Stimulated activated CD4-positive, alpha-beta T cell treated with anti-CD3 and anti-CD28 coated beads, Interleukin-12 subunit alpha, Interleukin-12 subunit beta, amount 100 ng/mL, for 24 hours (primary cell): ENCODE measurements around the gene NSUN7.
A peak's percentile ranks its signal among the peaks of the same experiment; 100 is the strongest.

Experiments
- DNase-seq, 2 experiments: peaks; one replicate each; pipeline ENCODE4 v3.0.0-alpha.2; 2020; ENCODE audit warnings: low read depth in 2 of 2

The NSUN7 gene

DNA sequence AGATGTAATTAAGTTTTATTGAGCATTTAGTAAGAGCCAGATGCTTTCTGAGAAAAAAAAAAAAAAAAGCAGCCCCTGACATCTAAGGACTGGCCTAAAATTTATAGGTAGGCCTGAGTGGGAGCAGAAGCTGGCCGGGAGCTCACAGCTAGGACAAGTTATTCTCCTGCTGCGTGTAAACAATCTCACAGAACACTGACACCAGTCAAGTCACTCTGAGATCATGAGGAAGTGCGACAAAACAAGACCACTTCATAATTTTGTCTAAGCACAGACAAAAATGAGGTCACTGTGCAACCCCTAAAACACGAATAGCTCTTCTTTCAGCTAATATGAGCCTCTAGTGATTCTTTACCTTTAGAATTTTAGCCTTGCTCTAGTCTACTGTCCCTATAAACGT lies 15.3 kb upstream of the NSUN7 start:
- DNase-seq = no peak

DNA sequence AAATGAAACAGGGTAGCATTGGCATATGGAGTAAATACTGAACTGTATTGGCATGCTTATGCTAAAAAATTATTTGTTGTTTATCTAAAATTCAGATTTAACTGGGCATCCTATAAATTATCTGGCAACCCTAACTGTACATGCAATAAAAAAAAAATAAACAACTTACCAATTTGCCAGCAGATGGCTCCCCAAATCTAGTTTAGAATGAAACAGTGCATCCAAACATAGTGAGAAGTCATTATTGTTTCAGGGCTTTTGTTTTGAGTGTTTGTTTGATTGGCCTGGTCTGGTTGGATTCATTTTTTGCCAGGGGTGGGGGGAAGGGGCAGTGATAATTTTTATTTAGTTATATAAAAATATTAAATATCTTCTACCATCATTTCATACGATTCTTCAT lies 12.8 kb upstream of the NSUN7 start:
- no peak for DNase-seq

DNA sequence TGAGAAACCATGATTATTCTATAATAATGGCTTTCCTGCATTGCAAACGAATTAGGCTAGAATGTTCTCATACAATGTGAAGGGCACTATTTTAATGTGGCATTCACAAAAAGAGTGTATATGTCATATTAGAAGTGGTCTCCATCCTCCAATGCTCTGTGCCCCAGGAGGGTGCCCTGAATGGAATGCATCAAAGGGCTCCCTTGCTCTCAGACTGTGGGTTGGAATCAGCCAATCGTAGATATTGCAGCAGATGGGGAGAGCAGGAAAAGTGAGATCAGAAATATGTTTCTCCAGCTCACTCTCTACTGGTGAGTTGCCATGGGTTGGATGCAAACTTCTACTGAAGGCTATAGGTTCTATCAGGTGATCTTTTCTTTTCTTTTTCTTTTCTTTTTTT lies 11.9 kb upstream of the NSUN7 start:
- DNase-seq = no peak

DNA sequence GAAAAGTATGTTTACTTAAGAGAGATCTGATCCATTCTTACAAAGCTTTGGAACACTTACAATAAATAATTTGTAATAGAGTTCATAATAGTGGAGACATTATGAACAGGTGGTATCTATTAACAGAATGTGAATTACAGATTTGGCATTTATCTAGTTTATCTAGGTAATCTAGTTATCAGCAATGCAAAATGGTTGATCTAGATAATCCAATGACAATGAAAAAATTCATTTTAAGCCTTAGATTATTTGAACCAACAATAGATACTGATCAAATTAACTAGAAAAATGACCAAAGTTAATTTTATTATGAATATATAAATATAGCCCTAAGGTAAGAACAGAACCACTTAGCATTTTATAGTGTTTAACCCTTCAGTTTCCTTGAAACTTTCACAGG lies 10.4 kb upstream of the NSUN7 start:
- DNase-seq = no peak

DNA sequence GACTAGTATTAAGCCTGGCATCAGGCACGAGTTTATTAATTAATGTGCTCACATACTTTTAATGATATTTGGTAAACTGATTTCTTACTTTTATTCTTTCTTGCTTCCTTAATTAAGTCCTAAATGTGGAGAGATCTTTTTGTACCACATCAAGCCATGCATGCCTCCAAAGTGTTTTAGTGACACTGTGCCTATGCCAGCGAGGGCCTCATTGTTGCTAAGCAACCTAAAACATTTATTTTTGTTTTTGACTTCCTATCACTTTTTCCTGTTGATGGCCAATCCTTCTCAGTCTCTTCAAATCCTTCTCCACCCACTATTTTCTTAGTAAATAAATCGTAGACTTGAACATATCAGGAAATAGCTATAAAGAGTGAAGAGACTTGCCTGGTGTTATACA lies 5.5 kb upstream of the NSUN7 start:
- no peak for DNase-seq

DNA sequence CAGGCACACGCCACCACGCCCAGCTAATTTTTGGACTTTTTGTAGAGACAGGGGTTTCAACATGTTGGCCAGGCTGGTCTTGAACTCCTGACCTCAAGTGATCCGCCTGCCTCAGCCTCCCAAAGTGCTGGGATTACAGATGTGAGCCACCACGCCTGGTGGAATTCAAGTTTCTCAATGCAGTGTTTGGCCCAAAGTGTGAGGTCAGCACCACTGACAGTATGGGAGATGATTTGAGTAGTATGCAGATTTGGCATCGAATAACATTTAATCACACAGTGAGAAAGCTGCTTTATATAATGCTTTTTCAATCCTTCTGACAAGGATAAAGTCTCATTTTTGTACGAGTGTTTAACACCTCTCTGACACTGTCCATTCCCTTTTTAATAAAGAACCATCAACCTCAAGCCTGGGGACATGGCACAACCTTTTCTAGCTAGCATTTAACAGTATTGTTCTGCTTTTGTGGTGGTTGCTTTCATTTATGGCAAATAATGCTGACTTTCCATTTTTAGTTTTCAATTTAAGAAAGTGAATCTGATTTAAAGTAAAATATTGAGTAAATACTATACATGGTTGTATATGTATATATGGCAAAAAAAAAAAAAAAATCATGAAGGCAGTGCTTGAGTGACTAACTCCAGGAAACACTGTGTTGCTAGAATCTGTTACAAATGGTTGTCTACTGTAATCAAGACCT lies 4.3 kb upstream of the NSUN7 start:
- no peak for DNase-seq

DNA sequence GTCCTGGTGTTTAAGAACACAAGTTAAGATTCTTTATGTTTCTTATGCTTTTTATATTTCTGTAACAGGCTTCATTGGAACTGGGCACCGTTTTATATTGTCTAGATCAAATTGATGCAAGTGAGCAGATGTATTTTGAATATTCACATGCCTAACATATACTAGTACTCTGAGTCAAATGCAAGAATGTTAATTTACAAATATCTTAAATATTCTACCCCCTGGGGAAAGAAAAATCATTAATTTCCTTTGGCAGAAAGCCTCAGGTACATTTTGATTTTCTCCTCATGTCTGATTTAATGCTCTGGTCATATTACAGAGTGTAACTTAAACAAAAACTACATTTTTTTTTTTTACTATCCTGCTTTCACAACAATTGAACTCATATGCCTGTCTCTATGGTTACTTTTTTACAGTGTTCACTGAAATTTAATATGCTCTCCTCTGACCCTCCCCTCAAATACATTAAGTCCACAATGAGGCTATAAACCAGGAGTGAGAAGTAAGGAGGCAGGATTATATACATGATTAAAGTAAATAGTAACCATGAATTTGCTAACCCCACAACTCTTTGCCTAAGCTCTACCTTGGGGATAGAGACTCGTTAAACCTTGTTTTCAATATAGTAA lies 2.4 kb upstream of the NSUN7 start:
- no peak for DNase-seq

DNA sequence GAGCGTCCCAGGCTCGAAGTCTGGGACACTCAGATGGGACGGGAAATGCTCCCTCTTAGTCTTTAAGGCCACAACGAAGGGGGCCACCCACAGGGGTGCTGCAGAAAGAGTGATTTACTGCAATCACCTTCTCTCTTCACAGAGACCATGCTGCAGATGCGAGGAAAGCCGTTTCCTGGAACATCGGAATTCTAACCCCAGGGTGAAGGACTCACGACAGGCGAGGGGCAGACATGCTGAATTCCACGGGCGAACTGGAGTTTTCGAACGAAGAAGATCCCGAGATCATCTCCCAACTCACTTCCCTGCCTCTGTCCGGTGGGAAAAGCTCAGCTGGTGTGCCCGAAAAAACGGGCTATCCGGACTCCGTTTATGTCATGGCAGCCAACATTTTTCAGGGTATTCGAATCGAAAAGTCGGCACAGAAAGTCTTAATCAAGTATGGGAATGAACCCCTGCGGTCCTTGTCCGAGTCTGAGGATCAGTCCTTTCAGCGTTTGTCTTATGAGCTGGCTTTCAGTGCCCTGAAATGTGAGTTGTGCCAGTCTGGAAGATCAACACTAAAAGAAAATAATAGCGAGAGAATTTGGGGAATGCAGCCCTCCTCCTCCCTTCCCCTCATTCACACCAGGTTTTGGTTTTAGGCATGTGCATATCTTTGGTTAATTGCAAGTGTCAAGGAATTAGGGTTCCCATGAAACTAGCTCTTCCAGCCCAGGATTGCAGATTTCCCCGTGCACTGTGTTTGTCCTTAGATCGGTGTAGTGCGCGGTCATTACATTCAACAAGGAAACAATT lies 905 bp downstream of the NSUN7 start:
- no peak for DNase-seq

DNA sequence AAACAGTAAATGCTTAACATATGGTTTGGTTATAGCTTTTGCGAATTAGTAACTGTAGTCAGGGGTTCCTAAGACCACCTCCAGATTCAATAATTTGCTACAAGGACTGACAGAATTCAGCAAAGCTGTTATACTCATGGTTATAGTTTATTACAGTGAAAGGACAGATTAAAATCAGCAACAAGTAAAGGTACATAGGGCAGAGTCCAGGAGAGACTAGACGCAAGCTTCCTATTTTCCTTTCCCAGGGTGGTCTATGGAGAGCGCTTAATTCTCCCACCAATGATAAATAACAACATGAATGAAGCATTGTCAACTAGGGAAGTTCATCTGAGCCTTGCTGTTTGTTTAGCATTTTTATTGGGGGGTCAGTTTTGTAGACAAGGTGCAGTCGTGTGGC lies 5.9 kb downstream of the NSUN7 start:
- DNase-seq = no peak

DNA sequence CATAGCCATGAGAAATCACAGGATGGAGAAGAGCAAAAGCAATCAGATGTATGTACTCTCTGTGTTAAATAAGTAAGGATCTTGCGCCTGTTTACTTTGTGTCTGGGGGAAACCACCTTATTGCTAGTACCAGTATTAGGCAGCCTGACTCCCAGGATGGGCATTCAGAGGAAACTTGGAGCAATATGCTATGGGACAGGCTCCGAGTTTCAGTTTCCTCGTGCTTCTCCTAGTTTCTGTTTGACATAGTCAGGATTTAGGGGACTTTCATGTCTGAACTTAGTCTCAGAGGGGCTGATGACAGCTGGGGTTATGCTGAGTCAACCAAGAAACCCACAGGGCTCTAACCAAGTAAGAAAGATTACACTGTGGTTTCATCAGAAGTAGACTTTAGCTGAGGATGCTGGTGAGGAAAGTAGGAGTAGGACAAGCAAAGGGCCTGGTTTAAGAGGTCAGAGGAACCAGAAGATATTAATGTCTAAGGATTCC lies 13.5 kb downstream of the NSUN7 start:
- peak in 1 of 2 experiments; percentile 22 for DNase-seq

DNA sequence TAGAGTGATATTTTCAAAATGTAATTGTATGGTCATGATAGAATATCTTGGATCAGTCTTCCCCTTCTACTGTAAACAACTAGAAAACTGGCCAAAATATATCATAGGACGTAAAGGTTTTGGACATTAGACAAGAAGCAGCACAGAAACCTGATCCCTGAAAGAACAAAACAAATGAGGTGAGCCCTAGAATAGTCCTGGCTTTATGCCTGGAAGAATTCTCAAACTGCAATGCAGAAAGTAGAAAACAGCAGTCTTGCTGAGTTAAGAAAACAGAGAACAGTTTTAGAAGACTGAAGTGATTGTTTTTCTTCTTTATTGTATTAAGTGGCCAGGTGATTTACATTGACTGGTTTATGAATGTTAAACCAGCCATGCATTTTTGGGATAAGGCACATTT lies 19.5 kb downstream of the NSUN7 start:
- no peak for DNase-seq

DNA sequence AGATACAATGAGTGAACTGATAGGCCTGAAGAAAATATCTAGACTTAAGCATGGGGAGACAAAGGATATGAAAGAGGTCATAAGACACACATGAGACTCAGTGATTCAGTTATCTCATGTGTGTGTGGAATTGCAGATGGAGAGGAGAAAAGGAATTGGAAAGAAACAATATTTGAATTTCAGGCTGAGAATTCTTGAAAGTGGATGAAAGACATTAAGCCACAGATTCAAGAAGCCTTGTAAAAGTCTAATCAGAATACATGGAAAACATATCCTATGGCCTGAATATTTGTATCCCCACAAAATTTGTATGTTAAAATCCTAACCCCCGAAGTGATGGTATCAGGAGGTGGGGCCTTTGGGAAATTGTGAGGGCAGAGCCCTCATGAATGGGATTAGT lies 28.3 kb downstream of the NSUN7 start:
- no peak for DNase-seq

DNA sequence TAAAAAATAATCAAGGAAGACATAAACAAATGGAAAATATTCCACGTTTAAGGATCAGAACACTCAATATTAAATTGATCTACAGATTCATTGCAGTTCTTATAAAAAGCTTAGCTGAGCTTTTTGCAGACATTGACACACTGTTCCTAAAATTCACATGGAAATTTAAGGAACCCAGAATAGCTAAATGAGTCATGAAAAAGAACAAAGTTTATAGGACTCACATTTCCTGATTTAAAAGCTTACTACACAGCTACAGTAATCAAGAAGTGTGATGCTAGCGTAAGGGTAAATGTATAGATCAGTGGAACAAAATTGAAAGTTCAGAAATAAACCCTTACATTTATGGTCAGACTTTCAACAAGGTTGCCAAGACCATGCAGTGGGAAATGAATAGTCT lies 33.1 kb downstream of the NSUN7 start:
- DNase-seq = no peak

DNA sequence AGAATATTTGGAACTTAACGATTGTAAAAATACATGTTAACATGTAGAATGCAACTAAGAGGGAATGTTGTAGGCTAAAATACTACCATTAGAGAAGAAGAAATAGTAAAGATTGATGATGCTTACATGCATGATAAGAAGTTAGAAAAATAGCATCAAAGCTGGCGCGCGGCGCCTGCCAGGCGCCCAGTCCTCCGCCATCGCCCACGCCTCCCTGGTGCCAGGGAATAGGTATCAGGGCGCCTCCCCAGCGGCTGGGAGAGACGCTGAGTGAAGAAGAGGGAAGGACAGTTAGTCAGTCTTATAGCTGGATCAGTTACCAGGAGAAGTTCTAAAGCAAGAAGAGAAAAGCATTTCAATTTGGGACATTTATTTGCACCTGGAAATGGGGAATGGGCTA lies 36.0 kb downstream of the NSUN7 start:
- DNase-seq = no peak

DNA sequence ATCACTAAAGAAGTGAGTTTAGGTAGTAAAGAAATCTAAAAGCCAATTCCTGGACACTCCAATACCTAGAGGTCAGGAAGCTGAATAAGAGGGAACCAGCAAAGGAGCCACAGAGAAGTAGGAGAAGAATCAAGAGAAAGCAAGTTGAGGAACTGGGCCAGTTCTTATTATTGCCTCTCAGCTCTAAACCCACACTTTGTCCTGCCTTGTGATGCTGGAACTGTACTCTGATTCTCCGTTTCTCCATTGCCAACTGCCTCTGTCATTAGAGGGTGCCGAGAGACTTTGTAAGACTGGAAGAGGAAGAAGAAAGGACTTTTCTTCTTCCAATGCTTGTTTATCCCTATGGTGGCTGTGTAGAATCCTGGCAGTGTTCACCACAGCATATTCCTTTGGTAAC lies 38.6 kb downstream of the NSUN7 start:
- DNase-seq = no peak

DNA sequence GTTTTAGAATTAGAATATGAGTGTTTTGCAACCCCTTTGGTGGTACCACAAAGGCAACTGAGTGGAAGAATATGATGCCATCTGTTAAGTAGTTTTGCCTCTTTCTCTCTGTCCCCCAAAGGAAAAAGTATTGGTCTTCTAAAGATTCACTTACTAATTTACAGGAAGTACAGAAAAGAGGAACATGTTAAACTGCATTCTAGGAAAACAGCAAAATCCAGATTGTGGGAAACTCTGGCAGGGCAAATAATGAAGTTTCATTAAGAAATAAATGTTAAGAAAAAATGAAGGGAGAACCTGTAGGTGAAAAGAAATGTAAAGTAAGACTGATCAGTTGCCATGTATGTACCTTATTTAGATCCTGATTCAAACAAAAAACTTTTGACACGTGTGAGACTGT lies 39.3 kb downstream of the NSUN7 start:
- no peak for DNase-seq

DNA sequence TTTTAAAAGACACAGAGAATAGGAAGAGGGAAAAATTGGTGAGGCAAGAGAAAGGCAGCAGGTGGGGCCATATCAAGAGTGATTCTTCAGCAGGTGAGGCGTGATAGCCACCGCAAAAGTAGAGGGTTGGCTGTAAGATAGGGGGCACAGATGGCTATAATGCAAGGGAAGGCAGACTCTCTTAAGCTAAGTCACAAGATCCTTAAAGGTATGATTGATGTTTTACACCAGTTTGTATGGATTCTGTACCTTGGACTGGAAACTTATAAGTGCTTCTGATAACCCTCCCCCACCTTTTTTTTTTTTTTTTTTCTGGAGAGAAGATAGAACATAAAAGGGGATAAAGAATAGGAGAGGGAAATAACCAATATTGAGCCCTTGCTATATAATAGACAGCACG lies 40.0 kb downstream of the NSUN7 start:
- no peak for DNase-seq

DNA sequence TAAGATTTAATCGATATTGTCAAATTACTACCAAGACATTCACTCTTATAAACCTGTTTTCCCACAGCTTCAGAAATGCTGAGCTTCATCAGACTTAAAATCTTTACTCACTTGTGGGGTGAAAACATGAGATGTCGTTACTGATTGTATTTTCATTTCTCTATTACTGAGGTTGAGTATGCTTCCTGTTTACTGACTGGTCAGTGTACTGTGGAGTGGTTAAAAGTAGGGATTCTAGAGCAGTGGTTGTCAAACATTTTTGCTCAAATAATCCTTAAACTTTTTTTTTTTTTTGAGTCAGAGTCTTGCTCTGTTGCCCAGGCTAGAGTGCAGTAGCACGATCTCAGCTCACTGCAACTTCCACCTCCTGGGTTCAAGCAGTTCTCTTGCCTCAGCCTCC lies 50.3 kb downstream of the NSUN7 start:
- DNase-seq = no peak

DNA sequence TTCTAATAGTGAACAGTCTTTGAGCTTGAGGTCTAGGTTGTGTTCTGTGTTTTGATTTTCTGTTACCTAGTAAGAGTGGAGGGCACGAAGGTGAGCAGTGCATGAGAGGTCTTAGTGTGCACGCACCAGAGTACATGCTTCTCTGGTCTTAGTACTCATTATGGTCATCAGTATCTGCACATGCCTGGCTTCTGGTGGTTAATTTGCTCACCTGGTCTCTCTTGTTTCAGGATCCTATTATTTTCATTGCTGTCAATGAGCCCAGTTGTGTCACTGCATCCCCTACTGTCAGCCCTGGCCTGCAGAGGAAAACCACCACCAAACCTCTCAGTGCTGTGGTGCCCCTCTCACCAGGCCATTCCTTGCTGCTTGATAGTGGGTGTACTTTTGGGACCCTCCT lies 54.8 kb downstream of the NSUN7 start:
- no peak for DNase-seq

DNA sequence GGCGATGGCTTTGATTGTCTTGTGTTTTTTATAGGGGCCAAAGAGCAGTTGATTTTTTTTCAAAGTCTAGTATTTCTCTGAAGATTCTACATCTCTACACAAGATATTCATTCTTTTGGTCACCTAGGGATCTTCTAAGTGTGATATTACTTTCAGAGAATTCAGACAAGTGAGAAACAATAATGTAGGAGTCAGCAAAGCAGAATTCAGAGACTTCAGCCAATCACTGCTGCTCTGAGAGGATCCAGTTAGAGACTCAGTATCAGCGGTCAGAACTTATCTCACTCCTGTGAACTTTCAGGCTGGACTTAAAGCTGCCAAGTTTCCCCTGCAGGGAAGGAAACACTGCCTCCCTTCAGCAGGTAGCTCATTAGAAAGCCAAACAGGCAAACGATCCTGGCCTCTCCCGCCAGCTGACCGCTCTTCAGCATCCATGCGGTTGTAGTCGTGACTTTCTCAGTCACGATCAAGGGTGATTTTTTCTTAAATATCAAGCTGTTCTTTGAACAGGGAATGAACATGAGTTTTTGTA lies 59.2 kb downstream of the NSUN7 start:
- no peak for DNase-seq

DNA sequence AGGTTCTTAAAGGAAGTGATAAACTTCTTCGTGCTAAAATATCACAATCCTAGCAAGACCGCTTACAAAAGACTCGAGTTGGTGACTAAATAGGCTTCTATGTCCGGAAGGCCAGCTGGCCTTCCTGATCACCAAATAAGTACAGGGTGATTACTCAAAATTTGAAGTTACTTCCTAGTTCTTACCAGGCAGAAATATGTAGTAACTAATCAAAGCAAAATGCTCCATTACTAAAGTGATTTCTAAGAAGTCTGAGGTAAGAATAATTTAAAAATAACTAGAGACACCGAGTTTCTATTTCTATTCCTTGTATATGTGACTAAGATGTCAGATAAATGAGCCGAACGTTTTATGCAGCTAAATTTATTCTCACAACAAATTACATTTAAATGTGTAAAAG lies 62.2 kb downstream of the NSUN7 start:
- DNase-seq = no peak

DNA sequence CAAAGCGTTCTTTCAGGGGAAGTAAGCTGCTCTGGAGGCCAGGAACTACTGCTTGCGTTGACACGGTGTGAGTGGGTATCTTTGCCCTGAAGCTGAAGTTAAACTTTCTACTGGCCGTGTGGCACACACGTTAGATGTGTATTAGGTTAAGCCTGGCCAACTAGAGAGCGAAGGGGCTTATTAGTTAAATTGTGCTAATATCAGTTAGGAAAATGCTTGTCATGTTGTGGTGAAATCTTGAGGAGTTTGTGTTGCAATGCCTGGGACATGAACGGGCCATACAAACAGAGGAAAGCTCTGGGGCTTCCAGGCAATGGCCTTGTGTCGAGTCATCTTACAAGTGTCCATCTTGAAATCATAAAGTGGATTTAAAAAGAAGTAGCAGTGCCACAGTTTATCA lies 62.6 kb downstream of the NSUN7 start:
- no peak for DNase-seq

DNA sequence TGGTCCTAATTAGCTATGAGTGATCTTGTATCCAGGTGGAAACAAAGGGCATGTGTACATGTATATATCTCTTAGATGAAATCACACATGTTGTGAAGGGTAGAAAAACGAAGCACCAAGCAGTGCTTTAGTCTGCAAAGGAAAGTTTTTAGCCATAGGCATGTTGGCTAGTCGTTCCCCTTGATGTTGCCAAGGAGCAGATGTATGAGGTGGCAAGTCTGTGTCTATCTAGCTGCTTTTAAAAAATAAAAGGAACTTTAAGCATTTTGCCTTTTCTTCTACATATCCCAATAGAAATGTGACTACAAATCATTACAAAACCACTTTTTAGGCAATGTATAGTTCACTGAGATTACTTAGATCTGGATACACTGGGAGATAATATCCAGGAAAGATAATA lies 63.1 kb downstream of the NSUN7 start:
- no peak for DNase-seq
